Thymus (tissue), 11 donors: ENCODE data around the gene ABCE1. TPM values are rescaled to one million over a fixed set of nuclear protein-coding genes. Genes with fewer than 3 reads are reported as not detected.

ENCODE experiments used
- DNase-seq, 9 donors: peaks; one replicate each; pipeline ENCODE4 v3.0.0-alpha.2; 2013; ENCODE audit warnings: low spot score in 9 of 9, low read depth in 6 of 9, missing footprints in 1 of 9
- H3K27ac ChIP-seq, 2 donors: one replicate each; pipeline ENCODE4 v1.5.1; 2013; ENCODE audit warnings: control low read depth in 1 of 2, low read depth in 1 of 2, low read length in 1 of 2, mild to moderate bottlenecking in 1 of 2, moderate library complexity in 1 of 2
- H3K27me3 ChIP-seq, 2 donors: one replicate each; pipeline ENCODE4 v1.5.1; 2013; ENCODE audit warnings: low read length in 1 of 2; ENCODE audit not compliant: control insufficient read depth in 2 of 2, insufficient read depth in 1 of 2
- H3K36me3 ChIP-seq, 2 donors: one replicate each; pipeline ENCODE4 v1.5.1; 2013; ENCODE audit warnings: low read length in 1 of 2, mild to moderate bottlenecking in 1 of 2, moderate library complexity in 1 of 2; ENCODE audit not compliant: control insufficient read depth in 2 of 2, insufficient read depth in 2 of 2
- H3K4me1 ChIP-seq, 2 donors: one replicate each; pipeline ENCODE4 v1.5.1; 2013; ENCODE audit warnings: low read length in 2 of 2; ENCODE audit not compliant: control insufficient read depth in 2 of 2, insufficient read depth in 2 of 2
- H3K4me3 ChIP-seq, 2 donors: one replicate each; pipeline ENCODE4 v1.5.1; 2013; ENCODE audit warnings: low read length in 2 of 2, control low read depth in 1 of 2, mild to moderate bottlenecking in 1 of 2
- H3K9me3 ChIP-seq, 2 donors: one replicate each; pipeline ENCODE4 v1.5.1; 2013; ENCODE audit warnings: low read length in 1 of 2, mild to moderate bottlenecking in 1 of 2; ENCODE audit not compliant: control insufficient read depth in 2 of 2, insufficient read depth in 1 of 2
- WGBS: extraction: QIAGEN DNeasy Blood & Tissue Kit; methylation state at CpG from one replicate; pipeline ENCODE4 v1.1.7; 2013; 5-methylcytosine and 5-hydroxymethylcytosine counted together
- polyA plus RNA-seq: library from polyadenylated mRNA; stranded (reverse); fragments of 200-250 nt; gene quantifications from one replicate; pipeline ENCODE4 v1.2.3, GENCODE V29; 2013
- total RNA-seq: library from RNA; stranded (reverse); fragments of 120-200 nt; gene quantifications from one replicate; pipeline ENCODE4 v1.2.4, GENCODE V29; 2013
- donor health status: healthy.

ABCE1 gene
- total and polyA plus RNA-seq, 2 donors = 36.2 to 70.9 TPM

- peak overlapping the region; percentile 93 to 96 for H3K27ac ChIP-seq
- peaks cover 3 to 9% of the 10 kb centered on the region in 2 donors for H3K4me1 ChIP-seq
- H3K36me3 ChIP-seq = peaks cover 13 to 32% of the 10 kb centered on the region in 2 donors
- peaks cover 0 to 2% of the 10 kb centered on the region in 2 donors for H3K9me3 ChIP-seq
- H3K27me3 ChIP-seq = no peaks in the 10 kb centered on the region
- DNase-seq = peak in 1 of 9 donors; percentile 13
- H3K4me3 ChIP-seq = peak overlapping the region; percentile 80 to 82
- WGBS = 14% methylated on average over 10 of the region's 10 CpGs
Measured at GRCh38 chr4:145097331-145097820, 735 bp upstream of the ABCE1 start.

- H3K27ac ChIP-seq = peak overlapping the region; percentile 93 to 96
- peak overlapping the region; percentile 80 to 82 for H3K4me3 ChIP-seq
- peaks cover 0 to 2% of the 10 kb centered on the region in 2 donors for H3K9me3 ChIP-seq
- peak in 4 of 9 donors; percentile 27 to 57 (median 32) for DNase-seq
- WGBS = under 1% methylated on average over 9 of the region's 9 CpGs
- H3K4me1 ChIP-seq = peaks cover 3 to 9% of the 10 kb centered on the region in 2 donors
- peaks cover 10 to 19% of the 10 kb centered on the region in 2 donors for H3K36me3 ChIP-seq
- H3K27me3 ChIP-seq = no peaks in the 10 kb centered on the region
Measured at GRCh38 chr4:145098675-145099037, 545 bp downstream of the ABCE1 start.

- Histone ChIP-seq H3K4me3 (peak overlapping the region; percentile 80 to 82), H3K27ac (no peak overlapping the region), H3K36me3 (peaks cover 5 to 12% of the 10 kb centered on the region in 2 donors), H3K27me3 (no peaks in the 10 kb centered on the region), H3K9me3 (no peaks in the 10 kb centered on the region), H3K4me1 (peaks cover 3 to 9% of the 10 kb centered on the region in 2 donors)
- WGBS = 19% methylated on average over 5 of the region's 5 CpGs
- DNase-seq = peak in 1 of 9 donors; percentile 13
Measured at GRCh38 chr4:145099653-145100052, 1.5 kb downstream of the ABCE1 start.

GRCh38 chr4:145101091-145101490, 3.0 kb downstream of the ABCE1 start:
- no peak for DNase-seq
- no peak overlapping the region for H3K27ac ChIP-seq
- H3K4me1 ChIP-seq = peaks cover 3 to 9% of the 10 kb centered on the region in 2 donors
- 100% methylated on average over 1 of the region's 1 CpG for WGBS
- H3K27me3 ChIP-seq = no peaks in the 10 kb centered on the region
- no peaks in the 10 kb centered on the region for H3K9me3 ChIP-seq
- H3K36me3 ChIP-seq = peaks cover 0 to 8% of the 10 kb centered on the region in 2 donors
- H3K4me3 ChIP-seq = no peak overlapping the region

GRCh38 chr4:145102619-145103018, 4.5 kb downstream of the ABCE1 start:
- WGBS = 95% methylated on average over 2 of the region's 2 CpGs
- Histone ChIP-seq H3K4me1 (peaks cover 0 to 2% of the 10 kb centered on the region in 2 donors), H3K27ac (no peak overlapping the region), H3K9me3 (no peaks in the 10 kb centered on the region), H3K36me3 (peaks cover 2 to 19% of the 10 kb centered on the region in 2 donors), H3K4me3 (no peak overlapping the region), H3K27me3 (no peaks in the 10 kb centered on the region)
- no peak for DNase-seq

GRCh38 chr4:145103496-145103895, 5.4 kb downstream of the ABCE1 start:
- H3K27ac ChIP-seq = no peak overlapping the region
- WGBS = 88% methylated on average over 3 of the region's 3 CpGs

GRCh38 chr4:145107126-145107525, 9.0 kb downstream of the ABCE1 start:
- no peak for DNase-seq
- H3K4me3 ChIP-seq = no peak overlapping the region
- peaks cover 17 to 49% of the 10 kb centered on the region in 2 donors for H3K36me3 ChIP-seq
- no peaks in the 10 kb centered on the region for H3K9me3 ChIP-seq
- WGBS = 84% methylated on average over 2 of the region's 2 CpGs
- no peaks in the 10 kb centered on the region for H3K27me3 ChIP-seq
- no peaks in the 10 kb centered on the region for H3K4me1 ChIP-seq
- no peak overlapping the region for H3K27ac ChIP-seq

More at GRCh38 chr4:145103496-145103895, 5.4 kb downstream of the ABCE1 start:
- H3K27me3 ChIP-seq = no peaks in the 10 kb centered on the region
- no peak overlapping the region for H3K4me3 ChIP-seq
- H3K36me3 ChIP-seq = peaks cover 5 to 26% of the 10 kb centered on the region in 2 donors
- H3K4me1 ChIP-seq = peaks cover 0 to 2% of the 10 kb centered on the region in 2 donors
- no peaks in the 10 kb centered on the region for H3K9me3 ChIP-seq
- no peak for DNase-seq

GRCh38 chr4:145108128-145108527, 10.0 kb downstream of the ABCE1 start:
- no peak overlapping the region for H3K27ac ChIP-seq
- H3K9me3 ChIP-seq = no peaks in the 10 kb centered on the region
- no peak overlapping the region for H3K4me3 ChIP-seq
- no peaks in the 10 kb centered on the region for H3K4me1 ChIP-seq
- H3K36me3 ChIP-seq = peaks cover 18 to 59% of the 10 kb centered on the region in 2 donors
- no peaks in the 10 kb centered on the region for H3K27me3 ChIP-seq
- no peak for DNase-seq

GRCh38 chr4:145125396-145125795, 27.3 kb downstream of the ABCE1 start:
- peaks cover 16 to 72% of the 10 kb centered on the region in 2 donors for H3K36me3 ChIP-seq
- no peaks in the 10 kb centered on the region for H3K27me3 ChIP-seq
- WGBS = 98% methylated on average over 2 of the region's 2 CpGs
- DNase-seq = no peak
- H3K4me3 ChIP-seq = no peak overlapping the region
- no peaks in the 10 kb centered on the region for H3K4me1 ChIP-seq
- no peak overlapping the region for H3K27ac ChIP-seq
- no peaks in the 10 kb centered on the region for H3K9me3 ChIP-seq
